GM19351 (cell line): Measurements from ENCODE around the gene AKIRIN2.
"Not testable (repeated sequence)": the region's sequence is repeated elsewhere in the genome, so short reads cannot be mapped to it uniquely, and the experiment has no call there.

Experiments used
- ATAC-seq: cut with Tn5 transposase; IDR thresholded peaks from one replicate; pipeline ENCODE4 v1.9.1; 2021; ENCODE audit warnings: mild to moderate bottlenecking, moderate library complexity; ENCODE audit not compliant: unreplicated experiment

The AKIRIN2 gene

DNA sequence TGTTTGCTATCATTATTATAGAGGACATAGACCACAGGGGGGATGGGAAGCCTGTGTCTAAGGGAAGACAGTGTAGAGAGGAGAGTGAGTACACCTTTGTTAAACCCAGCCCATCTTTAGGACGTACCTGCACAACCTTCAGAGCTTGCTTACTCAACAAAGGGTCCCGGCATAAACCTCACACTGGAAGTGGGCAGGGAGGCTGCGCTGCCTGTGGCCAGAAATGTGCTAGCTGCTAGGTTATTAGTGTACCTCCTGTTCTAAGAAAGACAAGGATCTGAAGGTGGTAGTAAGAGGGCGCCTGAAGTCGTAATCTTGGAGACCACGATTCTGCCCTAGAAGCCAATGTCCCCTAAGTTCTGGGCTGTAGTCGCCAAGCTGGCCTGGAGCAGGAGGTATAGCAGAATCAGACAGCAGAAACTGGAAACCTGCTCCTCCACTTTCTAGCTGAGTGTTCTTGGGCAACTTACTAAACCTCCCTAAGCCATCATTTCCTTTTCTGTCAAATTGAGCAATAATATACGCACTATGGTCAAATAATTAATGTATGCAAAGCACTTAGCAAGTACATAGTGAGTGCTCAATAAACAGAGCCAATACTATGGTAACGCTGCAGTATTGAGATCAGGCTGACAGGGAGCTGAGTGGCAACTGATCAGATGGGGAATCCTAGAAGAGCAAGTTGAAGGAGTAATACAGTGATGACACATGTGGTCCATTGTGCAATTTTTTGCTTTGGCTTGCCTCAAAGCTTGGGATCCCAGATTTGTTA is 16.8 kb upstream of the AKIRIN2 start:
- no peak for ATAC-seq

DNA sequence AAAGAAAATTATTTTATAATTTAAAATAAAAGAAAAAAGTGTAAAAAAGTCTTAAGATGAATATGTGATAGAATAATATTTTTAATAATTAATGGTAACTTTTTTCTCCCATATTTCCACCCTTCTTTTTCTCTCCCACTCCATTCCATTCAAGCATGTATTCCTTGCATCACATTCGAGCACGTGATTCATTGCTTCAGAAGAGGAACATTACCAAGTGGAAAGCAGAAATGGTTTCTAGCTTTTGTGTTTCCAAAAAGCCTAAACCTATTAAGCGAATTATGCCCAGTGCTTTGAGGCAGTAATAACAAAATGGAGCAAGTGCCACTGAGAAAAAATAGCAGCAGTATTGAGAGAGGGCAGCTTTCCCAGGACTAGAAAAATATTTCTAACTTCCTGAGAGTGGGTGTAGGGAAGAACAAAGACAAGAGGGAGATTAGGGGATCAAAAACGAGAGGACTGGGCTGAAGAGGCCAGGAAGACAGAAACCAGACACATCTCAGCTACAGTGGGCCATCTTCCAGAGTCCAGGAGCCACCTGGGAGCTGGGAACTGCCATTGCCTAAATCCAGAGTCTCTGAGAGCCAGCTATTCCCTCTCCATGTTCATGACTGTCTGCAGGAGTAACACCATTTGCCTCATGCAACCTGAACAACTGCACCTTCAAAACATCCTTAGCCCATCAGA is 15.0 kb upstream of the AKIRIN2 start:
- ATAC-seq: no peak

DNA sequence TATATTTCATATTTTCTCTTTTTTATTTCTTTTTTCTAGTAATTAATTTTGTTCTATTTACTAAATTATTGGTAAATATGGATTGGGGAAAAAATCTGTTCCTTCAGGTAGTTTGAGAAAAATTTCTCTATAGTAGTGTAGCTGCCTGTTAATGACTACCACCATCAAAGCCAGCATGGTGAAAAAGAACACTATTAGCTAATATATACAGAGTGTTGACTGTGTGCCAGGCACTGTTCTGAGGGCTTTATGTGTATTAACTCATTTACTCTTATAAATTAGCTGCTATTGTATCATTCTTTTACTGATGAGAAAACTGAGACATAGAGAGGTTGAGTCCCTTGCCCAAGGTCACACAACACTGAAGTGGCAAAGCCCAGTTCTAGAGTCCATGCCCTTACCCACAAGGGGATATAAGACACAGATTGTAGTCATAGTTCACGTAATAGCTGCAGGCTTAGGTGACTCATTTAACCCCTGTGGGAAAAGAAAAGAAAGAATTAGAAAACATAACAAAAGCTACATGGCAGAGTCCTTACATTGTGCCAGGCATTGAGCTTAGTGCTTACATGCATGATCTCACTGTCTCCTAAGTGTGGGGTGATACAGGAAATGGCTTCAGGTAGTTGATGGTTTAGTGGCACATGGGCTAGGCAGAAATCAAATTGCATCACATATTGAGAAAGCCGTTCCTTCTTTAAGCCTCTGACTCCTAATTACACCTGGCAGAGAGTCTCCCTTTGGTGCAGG is 12.2 kb upstream of the AKIRIN2 start:
- ATAC-seq: peak; percentile 62

DNA sequence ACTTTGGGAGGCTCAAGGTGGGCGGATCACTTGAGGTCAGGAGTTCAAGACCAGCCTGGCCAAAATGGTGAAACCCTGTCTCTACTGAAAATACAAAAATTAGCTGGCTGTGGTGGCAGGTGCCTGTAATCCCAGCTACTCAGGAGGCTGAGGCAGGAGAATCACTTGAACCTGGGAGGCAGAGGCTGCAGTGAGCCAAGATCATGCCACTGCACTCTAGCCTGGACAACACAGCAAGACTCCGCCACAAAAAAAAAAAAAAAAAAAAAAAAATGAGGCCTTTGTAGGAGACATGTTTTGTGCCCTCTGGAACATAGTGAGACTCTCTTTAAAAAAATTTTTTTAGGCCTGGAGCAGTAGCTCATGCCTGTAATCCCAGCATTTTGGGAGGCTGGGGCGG is 10.7 kb upstream of the AKIRIN2 start:
- ATAC-seq: not testable (repeated sequence)

DNA sequence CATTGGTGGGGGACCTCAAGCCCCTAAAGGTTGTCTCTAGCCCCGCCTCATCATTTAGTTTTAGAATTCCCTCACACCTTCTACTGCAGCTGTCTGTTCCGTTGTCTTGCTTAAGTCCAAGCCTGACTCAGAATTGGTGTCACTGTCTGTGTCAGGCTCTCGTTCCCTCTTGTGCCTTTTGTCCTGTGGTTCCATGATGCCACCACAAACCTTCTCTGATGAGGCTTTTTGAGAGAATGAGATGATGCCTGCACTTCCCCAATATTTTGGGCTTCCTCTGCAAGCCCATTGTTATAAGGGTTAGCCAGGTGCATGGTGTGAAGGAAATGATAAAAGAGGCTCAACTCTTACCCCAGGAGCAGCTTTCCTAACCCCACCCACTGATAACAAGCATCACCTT is 8.1 kb upstream of the AKIRIN2 start:
- no peak for ATAC-seq

DNA sequence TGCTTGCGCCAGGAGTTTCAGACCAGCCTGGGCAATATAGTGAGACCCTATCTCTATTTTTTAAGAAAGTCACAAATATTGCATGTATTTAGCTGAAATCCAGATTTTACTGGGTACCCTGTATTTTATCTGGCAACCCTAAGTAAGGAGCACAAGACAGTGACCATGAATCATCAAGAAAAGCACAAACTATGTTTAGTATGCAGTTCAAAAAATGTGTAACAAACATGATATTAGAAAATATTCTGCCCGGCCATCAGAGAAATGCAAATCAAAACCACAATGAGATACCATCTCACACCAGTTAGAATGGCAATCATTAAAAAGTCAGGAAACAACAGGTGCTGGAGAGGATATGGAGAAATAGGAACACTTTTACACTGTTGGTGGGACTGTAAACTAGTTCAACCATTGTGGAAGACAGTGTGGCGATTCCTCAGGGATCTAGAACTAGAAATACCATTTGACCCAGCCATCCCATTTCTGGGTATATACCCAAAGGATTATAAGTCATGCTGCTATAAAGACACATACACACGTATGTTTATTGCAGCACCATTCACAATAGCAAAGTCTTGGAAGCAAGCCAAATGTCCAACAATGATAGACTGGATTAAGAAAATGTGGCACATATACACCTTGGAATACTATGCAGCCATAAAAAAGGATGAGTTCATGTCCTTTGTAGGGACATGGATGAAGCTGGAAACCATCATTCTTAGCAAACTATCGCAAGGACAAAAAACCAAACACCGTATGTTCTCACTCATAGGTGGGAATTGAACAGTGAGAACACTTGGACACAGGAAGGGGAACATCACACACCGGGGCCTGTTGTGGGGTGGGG is 6.8 kb upstream of the AKIRIN2 start:
- ATAC-seq: not testable (repeated sequence)

DNA sequence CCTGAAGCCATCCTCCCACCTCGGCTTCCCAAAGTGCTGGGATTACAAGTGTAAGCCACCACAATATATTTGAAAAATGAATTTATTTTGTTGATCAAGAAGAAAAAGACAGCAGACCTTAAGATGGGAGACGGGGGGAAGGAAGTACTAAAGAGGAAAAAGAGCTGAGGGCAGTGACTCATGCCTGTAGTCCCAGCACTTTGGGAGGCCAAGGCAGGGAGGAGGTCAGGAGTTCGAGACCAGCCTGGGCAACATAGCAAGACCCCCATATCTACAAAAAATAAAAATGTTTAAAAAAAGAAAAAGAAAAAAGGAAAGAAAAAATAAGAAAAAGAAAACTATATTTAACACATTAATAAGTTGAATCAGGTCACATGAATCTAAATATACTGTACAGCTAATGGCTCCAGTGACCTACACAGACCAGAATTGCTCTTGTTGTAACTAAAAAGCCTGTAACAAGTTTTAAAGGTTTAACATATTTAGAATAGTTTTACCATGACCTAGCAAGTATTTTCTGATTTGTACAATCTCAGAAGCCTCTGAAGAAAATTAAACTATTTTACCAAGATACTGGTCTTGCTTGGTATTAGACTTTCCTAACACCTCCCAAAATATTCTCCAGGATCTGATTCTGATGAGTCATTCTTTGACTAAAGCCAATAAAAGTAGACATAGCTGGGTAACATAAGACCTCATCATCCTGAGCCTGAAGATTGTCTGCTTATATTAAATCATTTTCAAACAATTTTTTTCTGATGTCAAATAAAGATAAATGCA is 4.3 kb upstream of the AKIRIN2 start:
- ATAC-seq: no peak

DNA sequence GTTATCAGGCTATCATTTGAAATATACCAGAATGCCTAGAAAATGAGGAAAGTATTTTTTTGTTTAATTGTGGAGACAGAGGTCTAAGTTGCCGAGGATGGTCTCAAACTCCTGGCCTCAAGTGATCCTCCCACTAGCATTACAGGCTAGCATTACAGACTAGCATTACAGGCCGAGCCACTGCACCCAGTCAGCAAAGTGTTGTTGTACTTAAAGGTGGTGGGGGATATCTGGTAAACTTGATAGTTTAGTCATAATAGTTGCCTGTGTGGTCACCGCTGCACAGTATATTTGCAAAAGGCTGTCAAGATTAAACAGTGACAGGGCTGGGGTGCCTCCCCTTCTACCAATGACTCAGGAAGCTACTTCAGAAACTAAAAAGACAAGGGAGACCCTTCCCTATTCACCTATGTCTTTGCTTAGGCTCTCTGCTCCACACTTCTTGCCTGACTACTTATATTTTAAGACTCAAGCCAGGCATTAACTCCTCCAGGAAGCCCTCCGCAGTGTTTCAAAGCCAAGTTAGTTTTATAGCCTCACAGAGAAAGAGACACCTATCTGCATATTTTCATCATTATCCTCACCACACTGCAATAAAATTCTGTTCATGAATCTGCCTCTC is 3.1 kb upstream of the AKIRIN2 start:
- peak; percentile 60 for ATAC-seq

DNA sequence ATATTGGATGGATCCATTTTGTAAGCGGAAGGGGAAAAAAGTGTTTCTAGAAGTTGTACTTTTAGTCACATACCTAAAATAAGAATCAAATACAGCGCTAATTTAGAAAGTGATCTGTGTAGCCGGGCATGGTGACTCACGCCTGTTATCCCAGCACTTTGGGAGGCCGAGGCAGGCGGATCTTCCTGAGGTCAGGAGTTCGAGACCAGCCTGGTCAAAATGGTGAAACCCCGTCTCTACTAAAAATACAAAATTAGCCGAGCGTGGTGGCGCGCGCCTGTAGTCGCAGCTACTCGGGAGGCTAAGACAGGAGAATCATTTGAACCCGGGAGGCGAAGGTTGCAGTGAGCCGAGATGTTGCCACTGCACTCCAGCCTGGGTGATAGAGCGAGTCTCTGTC is 1.0 kb upstream of the AKIRIN2 start:
- not testable (repeated sequence) for ATAC-seq

DNA sequence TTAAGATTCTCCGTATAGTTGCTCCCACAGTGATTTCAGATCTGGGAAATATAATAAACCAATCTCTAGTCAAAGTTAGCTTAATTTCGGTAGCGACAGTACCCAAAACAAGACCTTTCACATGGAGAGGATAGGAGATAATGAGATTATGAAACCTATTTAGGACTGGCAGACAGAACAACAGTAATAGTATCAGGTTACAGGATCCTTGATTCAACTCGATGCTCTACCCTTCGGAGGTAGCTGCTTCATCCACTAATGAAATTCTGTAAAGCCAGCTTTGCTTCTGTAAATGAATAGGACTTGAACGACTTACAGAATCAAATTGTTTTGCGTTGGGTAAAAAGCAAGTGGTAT is 534 bp upstream of the AKIRIN2 start:
- ATAC-seq: peak; percentile 19

DNA sequence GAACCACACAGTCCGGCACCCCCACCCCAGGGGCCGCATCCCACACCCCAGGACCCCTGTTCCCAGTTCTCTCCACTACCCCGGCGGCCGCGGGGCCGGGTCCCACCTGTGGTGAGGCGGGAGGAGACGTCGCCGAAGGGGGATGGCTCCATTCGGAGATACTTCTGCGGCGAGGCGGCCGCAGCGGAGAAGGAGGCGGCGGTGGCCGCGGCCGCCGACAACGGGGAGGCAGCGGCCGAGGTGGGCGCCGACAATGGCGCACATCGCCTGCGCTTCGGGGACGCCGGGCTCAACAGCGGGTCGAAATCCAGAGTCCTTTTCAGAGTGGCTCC is 723 bp downstream of the AKIRIN2 start:
- ATAC-seq: no peak

DNA sequence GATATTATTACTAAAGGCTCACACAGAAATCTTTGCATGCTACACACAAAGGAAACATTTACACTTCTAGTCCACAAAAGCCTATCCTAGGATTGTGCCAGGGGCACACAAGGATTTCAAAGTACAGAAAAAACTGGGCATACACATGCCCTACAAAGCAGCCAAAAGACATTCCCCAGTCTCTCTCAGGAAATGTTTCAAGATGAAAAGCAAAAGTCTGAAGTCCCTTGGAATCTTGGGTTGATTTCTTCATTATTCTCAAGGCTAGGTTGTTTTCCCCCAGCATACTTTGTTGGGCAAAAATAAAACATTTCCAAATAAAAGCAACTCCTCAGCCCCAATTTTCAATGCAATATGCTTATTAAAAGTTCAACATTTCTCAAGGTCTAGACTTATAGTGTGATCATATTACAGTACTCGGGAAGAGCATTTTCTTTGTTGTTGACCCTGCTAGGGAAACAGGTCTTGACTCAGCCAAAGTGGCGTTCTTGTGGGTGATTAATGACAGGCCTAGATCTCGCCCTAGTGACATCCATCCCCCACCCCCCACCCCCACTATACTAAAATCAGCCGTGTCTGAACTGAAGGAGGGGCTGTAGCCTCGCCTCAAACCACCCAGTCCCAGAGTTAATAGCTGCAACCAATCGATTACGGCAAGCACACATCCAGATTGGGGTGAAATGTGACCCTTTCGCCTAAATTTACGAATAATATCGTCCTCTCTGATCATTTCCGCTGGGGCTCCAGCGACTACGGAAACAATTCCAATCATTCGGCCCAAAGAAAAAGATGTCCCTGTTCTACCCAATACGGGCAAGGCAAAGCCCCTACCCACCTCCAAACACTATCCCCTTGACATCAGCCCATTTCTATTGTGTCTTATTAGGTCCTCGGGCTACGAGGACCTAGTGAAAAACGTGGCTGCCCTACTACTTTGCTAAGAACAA is 1.4 kb downstream of the AKIRIN2 start:
- ATAC-seq: peak; percentile 8

DNA sequence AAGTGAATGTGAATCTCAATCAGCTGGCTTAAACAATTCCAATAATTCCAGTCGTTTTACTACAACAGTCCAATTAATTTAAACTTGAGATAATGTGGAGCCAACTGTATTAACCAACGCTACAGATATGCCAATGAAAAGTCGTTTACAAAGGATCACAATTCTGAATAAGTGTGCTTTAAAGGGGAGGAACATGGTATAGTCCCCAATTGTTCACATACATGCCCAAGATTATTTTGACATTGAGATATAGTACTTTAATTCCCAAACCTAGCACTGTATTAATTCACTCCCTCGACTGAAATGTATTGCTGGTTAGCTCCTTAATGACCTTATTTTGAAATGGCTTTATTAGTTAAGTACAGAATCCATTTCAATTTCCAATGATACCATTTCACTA is 2.5 kb downstream of the AKIRIN2 start:
- no peak for ATAC-seq

DNA sequence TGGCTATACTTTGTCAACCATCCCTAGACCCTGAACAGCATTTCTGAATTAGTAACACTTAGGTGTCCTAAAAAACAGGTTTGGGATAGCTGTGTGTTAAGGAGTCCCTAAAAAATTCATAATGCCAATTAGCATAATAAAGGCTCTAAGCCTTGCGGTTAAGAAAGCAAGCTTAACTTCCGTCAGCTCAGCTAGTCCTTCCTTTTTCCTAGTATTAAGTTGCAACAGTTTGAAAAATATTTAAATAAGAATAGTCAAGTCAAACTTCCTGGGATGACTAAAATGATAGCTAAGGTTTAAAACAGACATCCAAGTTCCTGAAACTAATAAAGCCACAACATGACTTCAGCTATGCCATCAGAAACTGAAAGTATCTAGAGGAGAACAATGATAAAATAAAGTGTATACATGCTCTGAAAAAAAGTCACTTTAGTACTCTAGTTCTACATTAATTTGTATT is 3.5 kb downstream of the AKIRIN2 start:
- no peak for ATAC-seq

DNA sequence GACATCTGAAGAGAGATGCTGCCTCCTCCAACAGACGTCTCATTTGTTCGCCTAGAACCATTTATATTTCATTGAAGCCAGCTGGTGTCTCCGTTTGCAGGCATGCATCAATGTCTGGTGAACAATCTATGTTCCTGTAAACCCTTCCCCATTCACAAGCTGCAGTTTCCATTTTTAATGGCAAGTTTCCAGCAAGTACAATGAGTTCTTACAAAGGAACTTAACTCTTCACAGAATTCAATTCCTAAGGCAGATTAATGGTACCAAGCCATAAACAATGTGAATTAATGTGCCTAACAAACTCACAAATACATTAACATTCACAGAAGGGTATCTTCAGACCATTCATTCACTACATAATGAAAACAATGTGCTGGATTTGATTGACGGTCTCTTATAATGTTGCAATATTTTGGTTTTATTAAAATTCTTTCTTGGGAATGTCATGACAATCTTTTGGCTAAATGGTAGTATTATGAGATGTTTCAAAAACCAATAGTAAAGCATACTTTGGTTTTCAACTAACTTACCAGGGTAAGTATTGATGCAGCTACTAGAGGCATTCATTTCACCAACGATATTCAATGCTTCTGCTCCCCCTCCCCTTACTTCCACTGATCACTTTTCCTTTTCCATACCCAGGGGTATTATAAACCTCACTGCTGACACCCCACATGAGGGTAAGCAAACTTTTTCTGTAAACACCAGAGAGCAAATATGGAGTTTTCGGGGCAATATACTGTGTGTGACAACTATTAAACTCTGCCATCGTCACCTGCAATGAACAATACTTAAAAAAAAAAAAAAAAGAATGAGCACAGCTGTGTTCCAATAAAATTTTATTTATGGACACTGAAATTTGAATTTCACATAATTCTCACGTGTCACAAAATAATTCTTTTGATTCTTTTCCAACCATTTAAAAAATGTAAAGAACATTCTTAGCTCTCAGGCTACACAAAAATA is 4.2 kb downstream of the AKIRIN2 start:
- no peak for ATAC-seq

DNA sequence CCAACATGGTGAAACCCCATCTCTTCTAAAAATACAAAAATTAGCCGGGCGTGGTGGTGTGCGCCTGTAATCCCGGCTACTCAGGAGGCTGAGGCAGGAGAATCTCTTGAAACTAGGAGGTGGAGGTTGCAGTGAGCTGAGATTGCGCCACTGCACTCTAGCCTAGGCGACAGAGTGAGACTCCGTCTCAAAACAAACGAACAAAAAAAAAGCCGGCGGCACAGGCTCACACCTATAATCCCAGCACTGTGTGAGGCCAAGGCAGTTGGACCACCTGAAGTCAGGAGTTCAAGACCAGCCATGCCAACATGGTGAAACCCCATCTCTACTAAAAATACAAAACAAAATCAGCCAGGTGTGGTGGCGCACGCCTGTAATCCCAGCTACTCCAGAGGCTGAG is 5.2 kb downstream of the AKIRIN2 start:
- not testable (repeated sequence) for ATAC-seq

DNA sequence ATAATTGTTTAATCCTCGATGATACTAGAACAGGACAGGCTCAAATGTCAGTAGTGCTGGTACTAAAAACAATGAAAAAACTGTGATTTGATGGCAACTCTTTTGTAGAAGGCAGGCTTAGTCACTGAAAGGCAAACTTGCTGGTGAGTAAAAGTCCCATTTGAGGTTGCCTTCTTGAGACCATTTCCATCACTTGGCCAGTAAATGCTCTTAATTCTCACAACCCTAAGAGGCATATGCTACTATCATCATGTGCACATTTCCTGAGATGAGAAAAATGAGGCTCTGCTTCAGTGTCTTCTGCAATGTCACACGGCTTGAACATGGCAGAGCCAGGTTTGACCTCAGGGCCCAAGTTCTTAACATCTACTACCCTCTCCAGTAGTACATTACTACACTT is 9.9 kb downstream of the AKIRIN2 start:
- no peak for ATAC-seq

DNA sequence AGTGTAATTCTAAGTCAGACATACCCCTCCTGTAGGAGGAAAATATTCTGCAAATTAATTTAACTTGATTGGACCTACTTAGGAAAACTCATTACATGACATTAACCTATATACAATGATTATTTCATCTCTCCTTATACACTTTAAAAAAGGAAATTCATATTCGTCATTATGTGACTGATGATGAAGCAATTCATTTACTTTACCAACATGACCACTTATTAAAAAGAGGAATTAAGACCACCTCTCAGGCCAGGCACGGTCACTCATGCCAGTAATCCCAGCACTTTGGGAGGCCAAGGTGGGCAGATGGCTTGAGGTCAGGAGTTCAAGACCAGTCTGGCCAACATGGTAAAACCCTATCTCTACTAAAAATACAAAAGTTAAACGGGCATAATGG is 11.6 kb downstream of the AKIRIN2 start:
- ATAC-seq: no peak
